Trophoblast cell (in vitro differentiated cells and primary cell): ENCODE results near the gene PCNP.
"Not testable (repeated sequence)": the region's sequence is repeated elsewhere in the genome, so short reads cannot be mapped to it uniquely, and the experiment has no call there.

ENCODE experiments used
- DNase-seq, 2 donors: peaks; one replicate each; pipeline ENCODE4 v3.0.0-alpha.2; 2016
- H2AFZ ChIP-seq: 2 replicates; pipeline ENCODE4 v1.6.1; 2013; ENCODE audit warnings: low read length, moderate library complexity, mild to moderate bottlenecking; ENCODE audit not compliant: insufficient read depth, poor library complexity
- H2AK5ac ChIP-seq: 2 replicates; pipeline ENCODE4 v1.6.1; 2013; ENCODE audit warnings: mild to moderate bottlenecking, low read length
- H2BK120ac ChIP-seq: 2 replicates; pipeline ENCODE4 v1.6.1; 2013; ENCODE audit warnings: low read length, mild to moderate bottlenecking, moderate library complexity; ENCODE audit not compliant: insufficient read depth, poor library complexity
- H2BK12ac ChIP-seq: 2 replicates; pipeline ENCODE4 v1.6.1; 2013; ENCODE audit warnings: mild to moderate bottlenecking, low read length, moderate library complexity
- H2BK5ac ChIP-seq: 2 replicates; pipeline ENCODE4 v1.6.1; 2013; ENCODE audit warnings: low read length, low read depth, moderate library complexity, mild to moderate bottlenecking; ENCODE audit not compliant: poor library complexity
- H3K14ac ChIP-seq: 2 replicates; pipeline ENCODE4 v1.6.1; 2013; ENCODE audit warnings: mild to moderate bottlenecking, low read length
- H3K18ac ChIP-seq: 2 replicates; pipeline ENCODE4 v1.6.1; 2013; ENCODE audit warnings: mild to moderate bottlenecking, low read length
- H3K23ac ChIP-seq: 2 replicates; pipeline ENCODE4 v1.6.1; 2013; ENCODE audit warnings: low read length
- H3K27ac ChIP-seq: 2 replicates; pipeline ENCODE4 v1.5.1; 2013; ENCODE audit warnings: low read depth, mild to moderate bottlenecking, inconsistent platforms, low read length, moderate library complexity
- H3K27me3 ChIP-seq: 2 replicates; pipeline ENCODE4 v1.6.1; 2013; ENCODE audit warnings: inconsistent platforms, mild to moderate bottlenecking, low read length, moderate library complexity; ENCODE audit not compliant: insufficient read depth
- H3K36me3 ChIP-seq, 2 experiments: 1 replicate in 1 of 2; 2 replicates in 1 of 2; pipeline ENCODE4 v1.6.1; 2013; ENCODE audit warnings: low read length in 2 of 2, mild to moderate bottlenecking in 2 of 2, moderate library complexity in 1 of 2; ENCODE audit not compliant: insufficient read depth in 2 of 2, control insufficient read depth in 1 of 2
- H3K4ac ChIP-seq: 2 replicates; pipeline ENCODE4 v1.6.1; 2013; ENCODE audit warnings: low read depth, mild to moderate bottlenecking, low read length, moderate library complexity
- H3K4me1 ChIP-seq, 2 experiments: 1 replicate in 1 of 2; 2 replicates in 1 of 2; pipeline ENCODE4 v1.6.1; 2013; ENCODE audit warnings: low read length in 2 of 2, mild to moderate bottlenecking in 2 of 2, moderate library complexity in 1 of 2; ENCODE audit not compliant: insufficient read depth in 2 of 2, control insufficient read depth in 1 of 2
- H3K4me2 ChIP-seq: 2 replicates; pipeline ENCODE4 v1.6.1; 2013; ENCODE audit warnings: inconsistent platforms, mild to moderate bottlenecking, low read length, moderate library complexity
- H3K4me3 ChIP-seq: 2 replicates; pipeline ENCODE4 v1.5.1; 2013; ENCODE audit warnings: mild to moderate bottlenecking, low read depth, low read length, inconsistent platforms
- H3K79me1 ChIP-seq: one replicate; pipeline ENCODE4 v1.6.1; 2013; ENCODE audit warnings: low read length
- H3K79me2 ChIP-seq: 2 replicates; pipeline ENCODE4 v1.6.1; 2013; ENCODE audit warnings: low read length, mild to moderate bottlenecking; ENCODE audit not compliant: control insufficient read depth, insufficient read depth, poor library complexity
- H3K9ac ChIP-seq: 2 replicates; pipeline ENCODE4 v1.6.1; 2013; ENCODE audit warnings: mild to moderate bottlenecking, low read length
- H3K9me3 ChIP-seq: 2 replicates; pipeline ENCODE4 v1.6.1; 2013; ENCODE audit warnings: low read depth, mild to moderate bottlenecking, control low read depth, inconsistent platforms, low read length; ENCODE audit not compliant: insufficient read depth
- H4K12ac ChIP-seq: 2 replicates; pipeline ENCODE4 v1.6.1; 2013; ENCODE audit warnings: low read depth, mild to moderate bottlenecking, low read length, moderate library complexity
- H4K8ac ChIP-seq: 2 replicates; pipeline ENCODE4 v1.6.1; 2013; ENCODE audit warnings: low read depth, mild to moderate bottlenecking, low read length, moderate library complexity
- H4K91ac ChIP-seq: one replicate; pipeline ENCODE4 v1.6.1; 2013; ENCODE audit warnings: low read depth, mild to moderate bottlenecking, low read length, moderate library complexity
- WGBS: extraction: QIAGEN DNeasy Blood & Tissue Kit; methylation state at CpG from one replicate; pipeline ENCODE4 v1.1.7; 2013; ENCODE audit warnings: missing lambda C conversion rate; ENCODE audit not compliant: insufficient read length, insufficient coverage; ENCODE audit errors: extremely low coverage; 5-methylcytosine and 5-hydroxymethylcytosine counted together

PCNP gene

DNA sequence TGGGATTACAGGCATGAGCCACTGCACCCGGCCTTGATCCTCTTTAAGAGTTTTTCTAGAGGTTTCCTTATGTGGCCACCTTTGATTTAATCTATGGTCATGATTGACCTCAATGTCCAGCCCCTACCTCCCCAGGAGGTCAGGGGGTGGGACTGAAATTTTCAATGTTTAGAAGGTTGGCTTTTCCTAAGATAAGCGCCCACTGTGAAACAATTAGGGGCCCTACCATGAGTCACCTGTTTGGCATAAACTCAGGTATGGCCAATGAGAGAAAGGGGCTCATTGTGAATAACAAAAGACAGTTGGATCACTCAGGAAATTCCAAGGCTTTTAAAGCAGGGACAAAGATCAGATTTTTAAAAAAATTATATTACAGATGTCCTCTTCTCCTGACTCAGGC lies 51.9 kb downstream of the PCNP start:
- no peak overlapping the region for H2BK12ac ChIP-seq
- H3K4me2 ChIP-seq = no peak overlapping the region
- no peak overlapping the region for H2AK5ac ChIP-seq
- DNase-seq = no peak
- H3K79me1 ChIP-seq = no peaks in the 10 kb centered on the region
- no peak overlapping the region for H4K91ac ChIP-seq
- H3K4me1 ChIP-seq = no peaks in the 10 kb centered on the region
- no peak overlapping the region for H2BK120ac ChIP-seq
- no peak overlapping the region for H3K4me3 ChIP-seq
- H3K14ac ChIP-seq = no peak overlapping the region
- H4K12ac ChIP-seq = no peak overlapping the region
- no peaks in the 10 kb centered on the region for H3K27me3 ChIP-seq
- no peak overlapping the region for H4K8ac ChIP-seq
- no peaks in the 10 kb centered on the region for H3K79me2 ChIP-seq
- H3K4ac ChIP-seq = no peak overlapping the region
- H3K9ac ChIP-seq = no peak overlapping the region
- no peak overlapping the region for H2BK5ac ChIP-seq
- H3K36me3 ChIP-seq = no peaks in the 10 kb centered on the region
- no peak overlapping the region for H2AFZ ChIP-seq
- no CpG with 5 or more reads among the region's 2 CpGs for WGBS
- H3K9me3 ChIP-seq = peaks cover 2% of the 10 kb centered on the region
- H3K23ac ChIP-seq = no peak overlapping the region
- no peak overlapping the region for H3K27ac ChIP-seq
- H3K18ac ChIP-seq = no peak overlapping the region

DNA sequence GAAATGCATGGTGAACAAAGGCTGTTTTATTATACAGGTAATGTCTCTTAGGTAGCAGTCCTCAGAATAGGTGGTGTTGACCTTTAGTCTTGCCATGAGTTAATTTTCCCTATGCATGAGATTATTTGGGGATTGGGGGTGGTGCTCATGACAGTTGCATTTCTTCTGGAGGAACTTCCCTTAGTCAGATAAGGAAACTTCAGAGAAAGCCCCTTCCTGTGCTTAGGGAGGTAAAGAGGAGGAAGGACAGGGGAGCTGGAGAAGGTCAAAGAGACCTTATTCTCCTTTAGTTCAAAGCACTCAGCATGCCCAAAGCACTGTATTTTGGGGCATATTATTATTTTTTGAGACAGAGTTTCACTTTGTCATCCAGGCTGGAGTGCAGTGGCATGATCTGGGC lies 55.2 kb downstream of the PCNP start:
- H3K4me2 ChIP-seq = no peak overlapping the region
- DNase-seq = no peak
- H3K4ac ChIP-seq = no peak overlapping the region
- no peaks in the 10 kb centered on the region for H3K79me2 ChIP-seq
- no peak overlapping the region for H2AFZ ChIP-seq
- no peak overlapping the region for H3K23ac ChIP-seq
- H3K9ac ChIP-seq = no peak overlapping the region
- no peak overlapping the region for H4K8ac ChIP-seq
- H3K4me3 ChIP-seq = no peak overlapping the region
- peaks cover 2% of the 10 kb centered on the region for H3K9me3 ChIP-seq
- H3K18ac ChIP-seq = no peak overlapping the region
- H3K79me1 ChIP-seq = no peaks in the 10 kb centered on the region
- H3K14ac ChIP-seq = no peak overlapping the region
- H4K12ac ChIP-seq = no peak overlapping the region
- no peaks in the 10 kb centered on the region for H3K4me1 ChIP-seq
- no peak overlapping the region for H4K91ac ChIP-seq
- H3K27ac ChIP-seq = no peak overlapping the region
- H2BK5ac ChIP-seq = no peak overlapping the region
- no peaks in the 10 kb centered on the region for H3K27me3 ChIP-seq
- H2AK5ac ChIP-seq = no peak overlapping the region
- no peak overlapping the region for H2BK12ac ChIP-seq
- no peak overlapping the region for H2BK120ac ChIP-seq
- no peaks in the 10 kb centered on the region for H3K36me3 ChIP-seq

DNA sequence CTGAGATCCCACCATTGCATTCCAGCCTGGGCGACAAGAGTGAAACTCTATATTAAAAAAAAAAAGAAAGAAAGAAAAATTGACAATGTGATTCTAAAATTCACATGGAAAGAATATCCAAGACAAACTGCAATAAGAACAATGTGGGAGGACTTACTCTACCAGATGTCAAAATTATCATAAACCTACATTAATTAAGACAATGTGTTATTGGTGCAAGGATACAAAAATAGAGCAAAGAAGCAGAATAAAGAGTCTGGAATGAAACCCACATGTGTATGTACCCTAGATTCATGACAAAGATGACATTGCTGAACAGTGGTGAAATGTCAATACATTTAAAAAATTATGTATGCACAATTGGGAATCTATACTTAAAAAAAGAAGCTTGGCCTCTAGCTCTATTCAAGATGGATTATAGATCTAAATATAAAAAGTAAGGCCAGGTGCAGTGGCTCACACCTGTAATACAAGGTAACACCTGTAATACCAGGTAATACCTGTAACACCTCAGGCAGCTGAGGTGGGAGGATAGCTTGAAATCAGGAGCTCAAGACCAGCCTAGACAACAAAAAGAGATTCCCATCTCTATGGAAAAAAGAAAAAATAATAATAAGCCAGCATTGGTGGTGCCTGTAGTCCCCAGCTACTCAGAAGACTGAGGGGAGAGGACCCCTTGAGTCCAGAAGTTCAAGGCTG lies 57.3 kb downstream of the PCNP start:
- no peaks in the 10 kb centered on the region for H3K79me1 ChIP-seq
- no peak for DNase-seq
- no peak overlapping the region for H2BK120ac ChIP-seq
- no peaks in the 10 kb centered on the region for H3K4me1 ChIP-seq
- no peak overlapping the region for H3K4me2 ChIP-seq
- WGBS = no CpG with 5 or more reads among the region's 1 CpG
- no peaks in the 10 kb centered on the region for H3K36me3 ChIP-seq
- no peak overlapping the region for H3K23ac ChIP-seq
- no peak overlapping the region for H3K14ac ChIP-seq
- no peak overlapping the region for H2BK12ac ChIP-seq
- H2AK5ac ChIP-seq = no peak overlapping the region
- no peak overlapping the region for H2AFZ ChIP-seq
- no peaks in the 10 kb centered on the region for H3K9me3 ChIP-seq
- H3K27ac ChIP-seq = no peak overlapping the region
- H3K4ac ChIP-seq = no peak overlapping the region
- no peak overlapping the region for H4K12ac ChIP-seq
- H4K91ac ChIP-seq = no peak overlapping the region
- H3K4me3 ChIP-seq = no peak overlapping the region
- H4K8ac ChIP-seq = no peak overlapping the region
- H3K9ac ChIP-seq = no peak overlapping the region
- H3K27me3 ChIP-seq = no peaks in the 10 kb centered on the region
- H3K79me2 ChIP-seq = no peaks in the 10 kb centered on the region
- no peak overlapping the region for H3K18ac ChIP-seq
- no peak overlapping the region for H2BK5ac ChIP-seq

DNA sequence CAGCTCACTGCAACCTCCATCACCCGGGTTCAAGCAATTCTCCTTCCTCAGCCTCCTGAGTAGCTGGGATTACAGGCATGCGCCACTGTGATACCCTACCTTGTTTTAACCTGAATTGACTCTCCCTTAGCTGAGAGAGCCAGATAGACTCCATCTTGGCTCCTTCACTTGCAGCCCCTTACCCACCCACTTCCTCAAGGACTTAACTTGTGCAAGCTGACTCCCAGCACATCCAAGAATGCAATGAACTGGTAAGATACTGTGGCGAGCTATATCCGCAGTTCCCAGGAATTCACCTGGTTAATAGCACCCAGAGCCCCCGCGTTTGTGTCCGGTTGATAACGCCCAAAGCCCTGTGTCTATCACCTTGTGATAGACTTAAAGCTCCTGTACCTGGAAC lies 58.0 kb downstream of the PCNP start:
- not testable (repeated sequence) for H2AFZ ChIP-seq, H3K4me2 ChIP-seq, H3K4ac ChIP-seq, H2BK5ac ChIP-seq, H2BK12ac ChIP-seq, H3K36me3 ChIP-seq, H3K27me3 ChIP-seq, H3K79me1 ChIP-seq, H3K9me3 ChIP-seq, H3K27ac ChIP-seq, H3K4me3 ChIP-seq, H3K23ac ChIP-seq, H2AK5ac ChIP-seq, H2BK120ac ChIP-seq, H3K9ac ChIP-seq, H3K14ac ChIP-seq, H4K8ac ChIP-seq, H3K18ac ChIP-seq, H4K91ac ChIP-seq, H3K79me2 ChIP-seq, H4K12ac ChIP-seq, H3K4me1 ChIP-seq, DNase-seq
- WGBS = no CpG with 5 or more reads among the region's 8 CpGs
